HG02610 (cell line): ENCODE data around the gene FPR1.

Experiments
- ATAC-seq: cut with Tn5 transposase; IDR thresholded peaks from one replicate; pipeline ENCODE4 v1.9.1; 2021; ENCODE audit warnings: mild to moderate bottlenecking, moderate library complexity; ENCODE audit not compliant: unreplicated experiment

FPR1 gene

GRCh38 chr19:51751655-51752054 lies at the start of gene FPR1:
TSS of gene FPR1 (minus strand) at chr19:51751878. CDS start at chr19:51746994, 4,884 bp downstream.
- no peak for ATAC-seq

DNA sequence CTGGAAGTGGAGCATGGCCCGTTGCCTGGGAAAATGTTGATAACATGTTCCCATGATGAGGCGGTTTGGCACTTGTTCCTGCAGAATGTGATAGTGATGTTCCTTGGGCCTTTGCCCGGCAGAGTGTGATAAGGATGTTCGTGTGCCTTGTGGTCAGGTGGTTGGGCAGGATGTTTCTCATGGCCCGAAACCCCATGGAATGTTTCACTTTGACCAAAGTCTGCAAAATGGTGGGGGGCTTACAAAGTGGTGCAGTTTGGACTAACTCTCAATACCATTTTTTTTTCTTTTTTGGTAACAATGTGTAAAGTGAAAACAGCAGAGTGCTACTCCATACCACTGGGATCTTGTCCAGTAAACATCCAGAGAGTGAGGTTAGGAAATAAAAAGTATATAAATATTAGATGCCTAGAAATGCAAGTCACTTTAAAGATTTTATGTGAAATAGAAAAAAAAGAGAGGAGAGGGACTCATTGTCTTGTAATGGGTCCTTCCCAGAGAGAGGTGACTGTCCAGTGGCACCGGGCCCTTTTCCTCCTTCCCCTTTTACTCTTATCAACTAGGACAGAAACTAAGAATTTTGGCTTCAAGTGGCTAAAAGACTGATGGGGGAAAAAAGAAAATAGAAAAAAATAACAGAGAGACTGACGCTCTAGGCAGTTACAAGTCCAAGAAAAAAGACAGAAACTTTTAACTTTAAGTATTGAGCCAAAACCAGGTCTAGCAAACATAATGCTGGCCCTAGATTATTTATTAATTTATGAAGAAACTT lies 49.0 kb upstream of the FPR1 start:
- no peak for ATAC-seq

DNA sequence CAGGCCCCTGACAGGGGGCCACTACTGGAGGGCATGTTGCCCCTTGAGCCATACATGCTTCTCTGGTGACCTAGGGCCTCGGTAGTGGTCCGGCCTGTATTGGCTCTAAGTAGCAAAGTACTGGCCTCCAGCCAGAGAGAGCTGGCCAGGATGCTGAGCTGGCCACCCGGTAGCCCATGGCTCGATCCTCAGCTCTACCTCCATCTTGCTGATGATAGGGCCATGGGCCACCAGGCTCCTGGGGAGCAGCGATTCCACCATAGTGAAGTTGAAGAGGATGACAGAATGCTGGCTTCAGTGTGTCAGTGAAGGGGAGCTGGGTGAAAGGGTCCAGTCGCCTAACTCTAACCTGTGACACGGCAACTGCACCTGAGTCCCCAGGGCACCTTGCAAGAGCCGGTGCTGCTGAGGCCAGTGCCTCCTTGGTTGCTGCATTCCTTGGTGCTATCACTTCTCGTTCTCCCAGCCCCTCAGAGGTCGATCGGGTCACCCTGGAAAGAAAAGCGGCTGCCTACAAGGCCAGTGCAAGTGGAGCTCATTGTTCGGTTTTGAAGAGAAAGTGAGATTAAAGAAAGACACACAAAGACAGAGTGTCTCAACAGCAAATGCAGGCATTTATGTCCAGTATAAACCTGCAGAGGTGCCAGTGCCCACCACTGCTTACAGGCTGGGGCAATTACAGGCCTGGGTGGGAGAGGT lies 48.2 kb upstream of the FPR1 start:
- no peak for ATAC-seq

GRCh38 chr19:51799034-51799773 lies 47.5 kb upstream of the FPR1 start:
- no peak for ATAC-seq

GRCh38 chr19:51798062-51798461 lies 46.4 kb upstream of the FPR1 start:
- no peak for ATAC-seq

DNA sequence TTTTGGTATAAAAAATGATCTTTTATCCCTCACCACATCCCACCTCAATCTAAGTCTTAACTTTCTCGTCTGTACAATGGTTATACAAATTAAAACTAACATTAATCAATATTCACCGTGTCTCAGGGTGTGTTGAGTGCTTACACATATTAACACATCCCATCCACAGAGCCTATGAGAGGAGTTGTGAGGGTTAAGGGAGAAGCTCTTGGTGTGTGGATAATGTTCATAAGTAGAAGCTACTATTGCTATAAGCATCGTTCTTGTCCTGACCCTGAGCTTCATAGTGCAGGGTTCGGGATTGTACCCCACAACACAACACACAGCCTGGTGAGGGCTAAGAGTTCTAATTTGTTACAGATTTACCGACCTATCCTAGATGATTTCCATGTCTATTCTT lies 45.8 kb upstream of the FPR1 start:
- ATAC-seq: no peak

GRCh38 chr19:51796195-51796679 lies 44.6 kb upstream of the FPR1 start:
- ATAC-seq: no peak

- ATAC-seq: no peak
These were observed 43.3 kb upstream of the FPR1 start, which contains the start of gene FPR3 for GRCh38 chr19:51794885-51795490. TSS of gene FPR3 (plus strand) at chr19:51795157. CDS start at chr19:51823749, 28,592 bp downstream.

DNA sequence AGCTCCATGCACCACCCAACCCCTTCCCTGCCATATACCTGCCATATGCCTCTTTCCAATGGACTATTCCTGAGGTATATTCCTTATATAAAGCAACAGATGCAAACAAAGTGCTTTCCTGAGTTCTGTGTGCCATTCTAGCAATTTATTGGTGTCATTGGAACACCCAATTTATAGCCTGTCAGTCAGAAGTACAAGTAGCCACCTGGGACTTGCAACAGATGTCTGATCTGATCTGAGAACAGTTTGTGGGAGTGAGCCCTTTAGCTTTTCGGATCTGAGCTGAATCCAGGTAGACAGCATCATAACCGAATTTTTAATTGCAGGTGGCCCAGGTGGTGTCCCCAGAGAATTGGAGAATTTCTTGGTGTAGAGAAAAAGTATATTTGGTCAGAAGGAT lies 42.3 kb upstream of the FPR1 start:
- no peak for ATAC-seq

- ATAC-seq: no peak
These were observed 41.3 kb upstream of the FPR1 start for GRCh38 chr19:51792932-51793331.

DNA sequence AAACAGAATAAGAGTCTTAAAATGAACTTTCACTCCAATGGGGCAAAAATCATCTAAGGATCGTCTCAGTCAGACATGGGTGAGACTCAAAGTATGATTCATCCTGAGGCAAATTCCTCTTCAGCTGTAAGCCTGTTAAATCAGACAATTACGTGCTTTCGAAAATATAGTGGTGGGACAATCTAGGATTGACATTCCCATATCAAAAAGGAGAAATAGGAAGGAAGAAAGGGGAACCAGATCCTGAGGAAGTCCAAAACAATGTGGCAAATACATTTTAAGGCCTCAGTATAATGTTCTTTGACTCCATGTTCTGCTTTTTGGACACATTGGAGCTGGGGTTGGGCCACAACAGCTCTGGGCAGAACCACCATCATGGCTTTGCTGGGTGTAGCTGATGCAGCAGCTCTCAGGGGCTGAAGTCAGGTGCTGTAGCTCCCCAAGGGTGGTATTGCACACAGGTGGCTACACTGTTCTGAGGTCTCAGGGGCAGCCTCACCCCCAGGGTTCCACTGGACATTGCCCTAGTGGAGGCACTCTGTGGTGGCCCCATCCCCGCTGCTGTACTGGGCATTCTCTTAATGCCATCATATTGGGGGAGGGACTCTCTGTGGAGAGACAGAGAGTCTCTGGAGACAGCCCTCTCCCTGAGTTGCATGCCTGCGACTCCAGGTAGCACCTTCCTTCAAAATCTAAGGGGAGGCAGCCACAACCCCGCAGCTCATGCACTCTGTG lies 37.5 kb upstream of the FPR1 start:
- no peak for ATAC-seq

GRCh38 chr19:51788029-51788428 lies 36.4 kb upstream of the FPR1 start:
- no peak for ATAC-seq

DNA sequence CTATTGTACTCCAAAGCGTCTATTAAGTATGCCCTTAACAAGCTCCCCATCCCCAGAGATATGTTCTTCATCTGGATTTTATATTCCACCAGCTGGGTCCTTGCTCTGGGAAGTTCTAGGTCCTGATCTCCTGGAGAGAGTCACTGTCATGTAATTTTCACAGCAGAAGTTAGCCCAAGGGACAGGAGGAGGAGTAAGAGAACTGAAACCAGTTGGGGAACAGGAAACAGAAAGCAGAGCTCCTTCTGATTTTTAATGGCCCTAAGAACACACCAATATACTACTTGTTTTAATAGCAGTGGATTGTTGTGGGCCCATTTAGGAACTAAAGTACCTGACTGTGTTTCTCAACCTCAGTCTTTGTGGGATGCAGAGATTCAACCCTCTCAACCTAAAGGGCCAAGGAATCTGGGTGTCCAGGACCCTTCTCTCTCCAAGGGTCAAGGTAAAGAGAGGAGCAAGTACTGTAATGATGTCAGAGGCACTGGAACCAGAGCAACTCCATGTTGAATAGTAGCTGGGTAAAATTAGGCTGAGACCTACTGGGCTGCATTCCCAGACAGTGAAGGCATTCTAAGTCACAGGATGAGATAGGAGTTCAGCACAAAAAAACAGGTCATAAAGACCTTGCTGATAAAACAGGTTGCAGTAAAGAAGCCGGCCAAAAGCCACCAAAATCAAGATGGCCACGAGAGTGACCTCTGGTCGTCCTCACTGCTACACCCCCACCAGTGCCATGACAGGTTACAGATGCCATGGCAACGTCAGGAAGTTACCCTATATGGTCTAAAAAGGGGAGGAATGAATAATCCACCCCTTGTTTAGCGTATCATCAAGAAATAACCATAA lies 35.2 kb upstream of the FPR1 start:
- no peak for ATAC-seq

DNA sequence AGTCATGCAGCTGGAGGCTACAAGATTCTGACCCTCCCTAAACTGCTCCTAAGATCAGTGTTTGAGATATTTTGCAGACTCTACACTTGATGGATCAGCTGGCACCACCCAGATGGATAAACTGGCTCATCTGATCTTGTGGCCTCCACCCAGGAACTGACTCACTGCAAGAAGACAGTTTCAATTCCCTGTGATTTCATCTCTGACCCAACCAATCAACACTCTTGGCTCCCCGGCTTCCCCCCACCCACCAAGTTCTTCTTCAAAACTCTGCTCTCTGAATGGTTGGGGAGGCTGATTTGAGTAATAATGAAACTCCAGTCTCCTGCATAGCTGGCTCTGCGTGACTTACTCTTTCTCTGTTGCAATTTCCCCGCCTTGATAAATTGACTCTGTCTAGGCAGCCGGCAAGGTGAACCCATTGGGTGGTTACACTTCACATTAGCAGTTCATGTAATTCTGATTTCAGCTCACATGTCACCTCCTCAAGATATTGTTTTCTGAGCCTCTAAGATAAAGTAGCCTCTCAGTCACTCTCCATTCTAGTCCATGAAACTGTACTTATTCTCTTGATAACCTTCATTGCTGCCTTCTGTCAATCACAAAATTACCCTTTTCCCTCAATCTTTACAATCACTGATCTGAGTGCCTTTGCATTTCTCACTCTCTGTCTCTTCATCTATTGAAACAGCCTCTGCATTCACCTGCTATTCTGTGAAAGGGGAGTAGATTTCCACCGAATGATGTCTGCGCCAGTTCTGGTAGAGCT lies 33.4 kb upstream of the FPR1 start:
- ATAC-seq: no peak

- no peak for ATAC-seq
These were observed 32.6 kb upstream of the FPR1 start for GRCh38 chr19:51784109-51784785.

DNA sequence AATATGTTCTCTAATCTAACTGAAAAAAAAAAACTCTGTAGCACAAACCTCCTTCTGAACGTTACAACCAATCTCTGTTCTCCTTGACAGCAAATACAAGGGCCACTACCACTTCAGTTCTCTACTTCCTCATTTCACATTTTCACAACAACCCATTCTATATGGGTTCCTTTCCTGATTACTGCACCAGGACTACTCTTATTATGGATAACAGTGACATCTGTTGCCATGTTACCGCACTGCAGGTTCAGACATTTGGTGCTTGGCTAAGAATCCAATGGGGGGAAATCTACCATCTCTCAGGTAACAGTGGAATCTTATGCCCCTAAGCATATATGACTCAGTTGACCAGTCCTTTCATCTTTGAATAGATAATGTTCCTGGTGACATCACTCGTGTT lies 31.7 kb upstream of the FPR1 start:
- ATAC-seq: no peak

- no peak for ATAC-seq
These were observed 30.3 kb upstream of the FPR1 start for GRCh38 chr19:51781999-51782398.

GRCh38 chr19:51780270-51780669 lies 28.6 kb upstream of the FPR1 start:
- no peak for ATAC-seq
